Spleen (tissue), 11 donors: Measurements from ENCODE around the gene HECW1. TPM values are rescaled to one million over a fixed set of nuclear protein-coding genes. Genes with fewer than 3 reads are reported as not detected.

Experiments
- DNase-seq: peaks from one replicate; pipeline ENCODE4 v3.0.0-alpha.2; 2020
- H3K27ac ChIP-seq, 8 donors: fragments of 200-600 bp; sonication (generic) in 7 of 8; 1 replicate in 4 of 8; 2 replicates in 4 of 8; pipeline versions ENCODE4 v1.5.0 to v1.8.0; 2016 to 2021; ENCODE audit warnings: inconsistent platforms in 4 of 8, mild to moderate bottlenecking in 4 of 8, moderate library complexity in 1 of 8
- H3K27me3 ChIP-seq, 7 donors: fragments of 200-600 bp; sonication (generic) in 6 of 7; replicated peaks in 1 of 7; 1 replicate in 4 of 7; 2 replicates in 3 of 7; pipeline versions ENCODE4 v1.5.0 to v1.8.0; 2016 to 2021; ENCODE audit warnings: inconsistent platforms in 3 of 7, mild to moderate bottlenecking in 1 of 7
- H3K36me3 ChIP-seq, 6 donors: fragments of 200-600 bp; sonication (generic) in 5 of 6; 1 replicate in 4 of 6; 2 replicates in 2 of 6; pipeline versions ENCODE4 v1.5.0 to v1.8.0; 2016 to 2021; ENCODE audit warnings: inconsistent platforms in 2 of 6
- H3K4me1 ChIP-seq, 6 donors: fragments of 200-600 bp; sonication (generic) in 5 of 6; 1 replicate in 3 of 6; 2 replicates in 3 of 6; pipeline versions ENCODE4 v1.5.0 to v1.8.0; 2016 to 2021; ENCODE audit warnings: inconsistent platforms in 3 of 6
- H3K4me3 ChIP-seq, 8 donors: fragments of 200-600 bp; sonication (generic) in 7 of 8; 1 replicate in 4 of 8; 2 replicates in 4 of 8; pipeline versions ENCODE4 v1.5.0 to v1.8.0; 2016 to 2021; ENCODE audit warnings: inconsistent platforms in 4 of 8, mild to moderate bottlenecking in 4 of 8, moderate library complexity in 2 of 8
- H3K9me3 ChIP-seq, 8 donors: fragments of 200-600 bp; sonication (generic) in 7 of 8; 1 replicate in 4 of 8; 2 replicates in 4 of 8; pipeline versions ENCODE4 v1.5.0 to v1.8.0; 2016 to 2021; ENCODE audit warnings: inconsistent platforms in 4 of 8
- CTCF ChIP-seq, 11 experiments: fragments of 200-600 bp in 7 of 11; fragments of 450-650 bp in 4 of 11; sonication (generic) in 4 of 11; IDR thresholded peaks in 8 of 11; conservative IDR thresholded peaks in 3 of 11; 1 replicate in 7 of 11; 2 replicates in 4 of 11; pipeline versions ENCODE4 v1.4.0 to v1.8.0; 2016 to 2021; ENCODE audit warnings: antibody characterized with exemption in 11 of 11, inconsistent platforms in 4 of 11, mild to moderate bottlenecking in 1 of 11
- POLR2A ChIP-seq, 3 donors: fragments of 450-650 bp; IDR thresholded peaks; one replicate each; pipeline ENCODE4 v1.5.1; 2017; ENCODE audit warnings: antibody characterized with exemption in 3 of 3, mild to moderate bottlenecking in 1 of 3
- POLR2AphosphoS5 ChIP-seq, 3 donors: sonication (generic); formaldehyde crosslinking; IDR thresholded peaks; one replicate each; pipeline ENCODE4 v1.5.1; 2017; ENCODE audit warnings: antibody characterized with exemption in 3 of 3
- WGBS, 5 donors: extraction: QIAGEN DNeasy Blood & Tissue Kit in 3 of 5; methylation state at CpG; one replicate each; pipeline versions ENCODE4 v1.1.5 to v1.1.7; 2013 to 2018; 5-methylcytosine and 5-hydroxymethylcytosine counted together
- intact Hi-C: fragments of 100-400 bp; cut with DNase I; formaldehyde crosslinking; loops from one replicate; pipeline ENCODE4 v1.15.0; 2023; ENCODE audit warnings: low total_unique reads
- polyA plus RNA-seq, 3 donors: library from polyadenylated mRNA; stranded (reverse); fragments of 200-250 nt; gene quantifications; one replicate each; pipeline ENCODE4 v1.2.1, GENCODE V29; 2013
- total RNA-seq, 7 donors: library from RNA; depleted of rRNA in 3 of 7; stranded (reverse); fragments of >200 nt in 3 of 7; fragmentation: NEBNext Ultra II Directional in 4 of 7; extraction: Animal tissue kit (Norgen Biotek cat#: 25700) in 4 of 7; gene quantifications; one replicate each; pipeline versions ENCODE4 v1.1.0 to v1.2.1, GENCODE V29; 2016 to 2021
- donor health status: healthy with polysubstance abuse.
- donor health status: DM: no; HTN: no; CAD: no; lungs with moderate emphysema.
- donor health status: DM: no; HTN: no; CAD: no.
- donor health status: Bipolar disorder and iron deficiency.
- donor health status: healthy.
- donor health status: DM: no; HTN: no; CAD: no.
- donor health status: DM: yes; HTN: yes; CAD: no.

Gene HECW1
- total and polyA plus RNA-seq, 10 donors = 0.03 to 1.5 (median 0.40) TPM; not detected in 1

GRCh38 chr7:43291789-43292188 is 179.3 kb downstream of the HECW1 start:
- no peaks in the 10 kb centered on the region for H3K27me3 ChIP-seq
- no peak overlapping the region for H3K4me3 ChIP-seq
- DNase-seq = no peak
- intact Hi-C loops = no loop called here
- H3K27ac ChIP-seq = no peak overlapping the region
- WGBS, 5 donors = 80 to 95% (median 84%) methylated on average over 3 of the region's 3 CpGs
- H3K36me3 ChIP-seq = no peaks in the 10 kb centered on the region
- H3K4me1 ChIP-seq = no peaks in the 10 kb centered on the region
- peaks cover 4 to 27% (median 19%) of the 10 kb centered on the region in 8 donors for H3K9me3 ChIP-seq
- TF ChIP-seq POLR2A (IDR thresholded peaks at IDR 0.05) (no peak), CTCF (IDR thresholded peaks at IDR 0.05 in 8 of 11, conservative IDR thresholded peaks at IDR 0.05 in 3 of 11) (no peak), POLR2AphosphoS5 (IDR thresholded peaks at IDR 0.05) (no peak)

- Histone ChIP-seq H3K4me3 (no peak overlapping the region), H3K27ac (no peak overlapping the region), H3K4me1 (no peaks in the 10 kb centered on the region), H3K36me3 (no peaks in the 10 kb centered on the region), H3K27me3 (no peaks in the 10 kb centered on the region), H3K9me3 (peaks cover 4 to 27% (median 19%) of the 10 kb centered on the region in 8 donors)
- 81 to 100% (median 88%) methylated on average over 1 of the region's 1 CpG for WGBS, 5 donors
- intact Hi-C loops = no loop called here
- no peak for DNase-seq
- TF ChIP-seq POLR2A (IDR thresholded peaks at IDR 0.05) (no peak), POLR2AphosphoS5 (IDR thresholded peaks at IDR 0.05) (no peak)
Measured at GRCh38 chr7:43292384-43292783, 179.9 kb downstream of the HECW1 start.

- Histone ChIP-seq H3K27ac (no peak overlapping the region), H3K36me3 (no peaks in the 10 kb centered on the region), H3K4me1 (no peaks in the 10 kb centered on the region), H3K9me3 (peaks cover 4 to 27% (median 19%) of the 10 kb centered on the region in 8 donors), H3K27me3 (no peaks in the 10 kb centered on the region), H3K4me3 (no peak overlapping the region)
- no peak for DNase-seq
- intact Hi-C loops = no loop called here
- TF ChIP-seq POLR2A (IDR thresholded peaks at IDR 0.05) (no peak), CTCF (IDR thresholded peaks at IDR 0.05 in 8 of 11, conservative IDR thresholded peaks at IDR 0.05 in 3 of 11) (no peak), POLR2AphosphoS5 (IDR thresholded peaks at IDR 0.05) (no peak)
- 56 to 70% (median 60%) methylated on average over 5 of the region's 5 CpGs for WGBS, 5 donors
Measured at GRCh38 chr7:43294080-43294630, 181.7 kb downstream of the HECW1 start.

GRCh38 chr7:43295429-43295828 is 183.0 kb downstream of the HECW1 start:
- intact Hi-C loops = no loop called here
- no peak overlapping the region for H3K27ac ChIP-seq
- 79 to 89% (median 81%) methylated on average over 3 of the region's 3 CpGs for WGBS, 5 donors
- H3K4me1 ChIP-seq = no peaks in the 10 kb centered on the region
- TF ChIP-seq POLR2AphosphoS5 (IDR thresholded peaks at IDR 0.05) (no peak), CTCF (IDR thresholded peaks at IDR 0.05 in 8 of 11, conservative IDR thresholded peaks at IDR 0.05 in 3 of 11) (no peak), POLR2A (IDR thresholded peaks at IDR 0.05) (no peak)
- no peak overlapping the region for H3K4me3 ChIP-seq
- no peaks in the 10 kb centered on the region for H3K36me3 ChIP-seq
- DNase-seq = no peak
- H3K9me3 ChIP-seq = peaks cover 3 to 15% (median 14%) of the 10 kb centered on the region in 8 donors
- H3K27me3 ChIP-seq = no peaks in the 10 kb centered on the region
